ENCODE measurements around the gene CPLX1. TPM values are rescaled to one million over a fixed set of nuclear protein-coding genes. Genes with fewer than 3 reads are reported as not detected.

CPLX1 gene
- total RNA-seq, 1 experiment from 2014 or later = 2.7 TPM

- ChIA-PET CTCF (interaction anchor here (1.1 kb wide), 1 partner anchor 10 kb away, joined by 5 read pairs; no protein-coding TSS in a partner anchor), POLR2A (no interaction called here)
- no TSS peak for BruUV-seq (replicated peaks)
- Mint-ChIP-seq H3K27ac (ENCODE audit: low read depth, unreplicated experiment) (no peak overlapping the region), H3K4me1 (ENCODE audit: insufficient read depth, unreplicated experiment) (peaks cover 5% of the 10 kb centered on the region), H3K9me3 (ENCODE audit: unreplicated experiment) (no peaks in the 10 kb centered on the region), H3K36me3 (ENCODE audit: insufficient read depth, unreplicated experiment) (no peaks in the 10 kb centered on the region), H3K4me3 (ENCODE audit: unreplicated experiment) (no peak overlapping the region), H3K27me3 (ENCODE audit: insufficient read depth, unreplicated experiment) (no peaks in the 10 kb centered on the region)
- intact Hi-C loops (cut with micrococcal nuclease) = no loop called here
- no peak for DNase-seq (ENCODE audit: unreplicated experiment)
- TF ChIP-seq, protein P1, sequence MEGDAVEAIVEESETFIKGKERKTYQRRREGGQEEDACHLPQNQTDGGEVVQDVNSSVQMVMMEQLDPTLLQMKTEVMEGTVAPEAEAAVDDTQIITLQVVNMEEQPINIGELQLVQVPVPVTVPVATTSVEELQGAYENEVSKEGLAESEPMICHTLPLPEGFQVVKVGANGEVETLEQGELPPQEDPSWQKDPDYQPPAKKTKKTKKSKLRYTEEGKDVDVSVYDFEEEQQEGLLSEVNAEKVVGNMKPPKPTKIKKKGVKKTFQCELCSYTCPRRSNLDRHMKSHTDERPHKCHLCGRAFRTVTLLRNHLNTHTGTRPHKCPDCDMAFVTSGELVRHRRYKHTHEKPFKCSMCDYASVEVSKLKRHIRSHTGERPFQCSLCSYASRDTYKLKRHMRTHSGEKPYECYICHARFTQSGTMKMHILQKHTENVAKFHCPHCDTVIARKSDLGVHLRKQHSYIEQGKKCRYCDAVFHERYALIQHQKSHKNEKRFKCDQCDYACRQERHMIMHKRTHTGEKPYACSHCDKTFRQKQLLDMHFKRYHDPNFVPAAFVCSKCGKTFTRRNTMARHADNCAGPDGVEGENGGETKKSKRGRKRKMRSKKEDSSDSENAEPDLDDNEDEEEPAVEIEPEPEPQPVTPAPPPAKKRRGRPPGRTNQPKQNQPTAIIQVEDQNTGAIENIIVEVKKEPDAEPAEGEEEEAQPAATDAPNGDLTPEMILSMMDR (IDR thresholded peaks at IDR 0.05; ENCODE audit: unreplicated experiment) = no peak
Measured at GRCh38 chr4:803884-804283, 22.0 kb downstream of the CPLX1 start.

DNA sequence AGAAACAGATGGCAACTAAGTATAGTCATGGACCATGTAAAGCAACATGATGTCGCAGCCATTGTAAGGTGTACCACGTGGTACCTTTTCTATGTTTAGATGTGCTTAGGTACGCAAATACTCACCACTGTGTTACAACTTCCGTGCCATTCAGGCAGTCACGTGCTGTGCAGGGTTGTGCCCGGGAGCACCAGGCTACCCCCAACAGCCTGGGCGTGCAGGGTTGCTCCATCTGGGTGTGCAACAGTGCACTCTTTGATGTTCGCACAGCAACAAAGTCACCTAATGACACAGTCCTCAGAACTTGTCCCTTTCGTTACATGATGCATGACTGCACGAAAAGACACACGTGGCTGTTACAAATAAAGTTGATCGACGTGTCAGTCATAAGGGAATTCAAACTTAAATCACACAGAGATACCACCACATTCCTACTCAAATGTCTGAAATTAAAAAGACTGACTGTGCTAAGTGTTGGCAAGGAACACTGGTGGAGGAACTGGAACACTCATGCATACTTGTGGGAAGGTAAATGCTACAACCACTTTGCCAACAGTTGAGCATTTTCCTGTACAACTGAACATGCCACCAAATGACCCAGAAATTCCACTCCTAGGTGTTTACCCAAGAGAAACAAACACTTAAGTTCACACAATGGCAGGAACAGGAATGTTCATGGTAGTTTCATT, 24.3 kb downstream of the CPLX1 start:
- ChIA-PET CTCF (interaction anchor here (0.7 kb wide), 1 partner anchor 241 kb away, joined by 3 read pairs; no protein-coding TSS in a partner anchor), POLR2A (no interaction called here)
- Mint-ChIP-seq H3K36me3 (ENCODE audit: insufficient read depth, unreplicated experiment) (no peaks in the 10 kb centered on the region), H3K4me1 (ENCODE audit: insufficient read depth, unreplicated experiment) (peaks cover 7% of the 10 kb centered on the region), H3K4me3 (ENCODE audit: unreplicated experiment) (no peak overlapping the region), H3K27me3 (ENCODE audit: insufficient read depth, unreplicated experiment) (no peaks in the 10 kb centered on the region), H3K27ac (ENCODE audit: low read depth, unreplicated experiment) (no peak overlapping the region), H3K9me3 (ENCODE audit: unreplicated experiment) (no peaks in the 10 kb centered on the region)
- intact Hi-C loops (cut with micrococcal nuclease) = no loop called here
- TF ChIP-seq, protein P1 (IDR thresholded peaks at IDR 0.05; ENCODE audit: unreplicated experiment) = no peak
- no TSS peak for BruUV-seq (replicated peaks)
- DNase-seq (ENCODE audit: unreplicated experiment) = no peak

GRCh38 chr4:797066-797465, 28.9 kb downstream of the CPLX1 start:
- CTCF ChIA-PET = no interaction called here
- POLR2A ChIA-PET = interaction anchor here (0.8 kb wide), 1 partner anchor 135 kb away, joined by 3 read pairs; the partner anchor contains the start of genes GAK and TMEM175
- Mint-ChIP-seq H3K4me3 (ENCODE audit: unreplicated experiment) (no peak overlapping the region), H3K9me3 (ENCODE audit: unreplicated experiment) (no peaks in the 10 kb centered on the region), H3K36me3 (ENCODE audit: insufficient read depth, unreplicated experiment) (no peaks in the 10 kb centered on the region), H3K27me3 (ENCODE audit: insufficient read depth, unreplicated experiment) (no peaks in the 10 kb centered on the region), H3K4me1 (ENCODE audit: insufficient read depth, unreplicated experiment) (peaks cover 7% of the 10 kb centered on the region), H3K27ac (ENCODE audit: low read depth, unreplicated experiment) (no peak overlapping the region)
- DNase-seq (ENCODE audit: unreplicated experiment) = no peak
- BruUV-seq (replicated peaks) = no TSS peak
- TF ChIP-seq, protein P1 (IDR thresholded peaks at IDR 0.05; ENCODE audit: unreplicated experiment) = no peak
- intact Hi-C loops (cut with micrococcal nuclease) = no loop called here

- BruUV-seq (replicated peaks) = no TSS peak
- no peaks in the 10 kb centered on the region for H3K36me3 Mint-ChIP-seq (ENCODE audit: insufficient read depth, unreplicated experiment)
- no peak overlapping the region for H3K4me3 Mint-ChIP-seq (ENCODE audit: unreplicated experiment)
- ChIA-PET POLR2A (no interaction called here), CTCF (interaction anchor here (0.6 kb wide), 1 partner anchor 1015 kb away, joined by 3 read pairs; no protein-coding TSS in a partner anchor)
- peaks cover 7% of the 10 kb centered on the region for H3K4me1 Mint-ChIP-seq (ENCODE audit: insufficient read depth, unreplicated experiment)
- H3K27ac Mint-ChIP-seq (ENCODE audit: low read depth, unreplicated experiment) = no peak overlapping the region
- TF ChIP-seq, protein P1 (IDR thresholded peaks at IDR 0.05; ENCODE audit: unreplicated experiment) = no peak
- no peak for DNase-seq (ENCODE audit: unreplicated experiment)
- H3K9me3 Mint-ChIP-seq (ENCODE audit: unreplicated experiment) = no peaks in the 10 kb centered on the region
- intact Hi-C loops (cut with micrococcal nuclease) = no loop called here
- no peaks in the 10 kb centered on the region for H3K27me3 Mint-ChIP-seq (ENCODE audit: insufficient read depth, unreplicated experiment)
Measured at GRCh38 chr4:796206-796605, 29.7 kb downstream of the CPLX1 start.

Data from MCF 10A (cell line).